Measurements from ENCODE around the gene CLSTN1. TPM values are rescaled to one million over a fixed set of nuclear protein-coding genes. Genes with fewer than 3 reads are reported as not detected.

Gene CLSTN1
- total RNA-seq, 3 donors from 2014 or later (not counting 1 experiment from before 2014, with no cell fraction given): 83.1 to 114 (median 94.5) TPM

DNA sequence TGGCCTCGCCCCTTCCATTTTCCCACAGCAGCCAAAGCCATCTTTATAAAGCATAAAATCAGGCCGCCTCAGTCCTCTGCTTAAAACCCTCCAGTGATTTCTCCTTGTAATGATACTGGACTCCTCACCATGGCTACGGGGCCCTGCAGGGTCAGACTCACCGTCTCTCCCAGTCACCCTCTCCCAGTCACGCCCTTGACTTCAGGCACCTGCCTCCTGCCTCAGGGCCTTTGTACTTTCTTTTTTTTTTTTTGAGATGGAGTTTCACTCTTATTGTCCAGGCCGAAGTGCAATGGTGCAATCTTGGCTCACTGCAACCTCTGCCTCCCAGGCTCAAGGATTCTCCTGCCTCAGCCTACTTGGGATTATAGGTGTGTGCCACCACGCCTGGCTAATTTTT is 124.4 kb downstream of the CLSTN1 start:
- ATAC-seq (no peak), DNase-seq (no peak)
- H3K36me3 ChIP-seq (ENCODE audit: control insufficient read depth, insufficient read depth, low read length): peaks cover 18% of the 10 kb centered on the region
- Mint-ChIP-seq H3K27ac (peak overlapping the region; percentile 67 to 81), H3K27me3 (ENCODE audit: low read depth in 2 of 2) (no peaks in the 10 kb centered on the region), H3K9me3 (no peaks in the 10 kb centered on the region), H3K36me3 (peaks cover 8% of the 10 kb centered on the region), H3K4me1 (peaks cover 46 to 58% of the 10 kb centered on the region in 2 donors), H3K4me3 (no peak overlapping the region)
- no peak overlapping the region for H3K4me3 ChIP-seq (ENCODE audit: low read length)
- H3K9me3 ChIP-seq (ENCODE audit: control insufficient read depth, insufficient read depth, low read length): no peaks in the 10 kb centered on the region
- 88% methylated on average over 7 of the region's 7 CpGs for WGBS (ENCODE audit: insufficient coverage)
- TF ChIP-seq CTCF (IDR thresholded peaks at IDR 0.05): no peak
- H3K4me1 ChIP-seq (ENCODE audit: control insufficient read depth, insufficient read depth, low read length): peaks cover 35% of the 10 kb centered on the region
- no peaks in the 10 kb centered on the region for H3K27me3 ChIP-seq (ENCODE audit: control insufficient read depth, insufficient read depth, low read length)
- intact Hi-C loops (cut with micrococcal nuclease): no loop called here
- H3K27ac ChIP-seq (ENCODE audit: low read length): no peak overlapping the region

GRCh38 chr1:9696793-9697192 is 127.0 kb downstream of the CLSTN1 start:
- H3K27ac ChIP-seq (ENCODE audit: low read length): no peak overlapping the region

DNA sequence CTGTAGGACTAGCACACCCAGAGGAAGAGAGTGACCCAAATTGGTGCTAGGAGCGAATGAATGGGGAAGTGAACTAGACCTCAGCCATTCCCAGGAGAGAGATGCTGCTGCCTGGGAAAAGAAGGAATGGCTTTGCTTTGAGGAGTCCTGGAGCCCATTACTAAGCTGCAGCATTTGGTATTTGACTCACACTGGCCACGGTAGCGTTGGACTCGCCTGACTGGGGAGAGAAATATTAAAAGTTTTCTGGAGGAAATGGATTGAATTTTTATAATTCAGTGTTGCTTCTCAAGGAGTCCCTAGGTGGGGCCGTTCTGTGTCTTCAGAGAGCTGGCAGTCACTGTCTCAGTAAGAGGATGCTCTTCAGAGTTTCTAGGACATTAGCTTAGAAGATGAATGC is 132.1 kb downstream of the CLSTN1 start:
- DNase-seq: no peak
- no peaks in the 10 kb centered on the region for H3K9me3 Mint-ChIP-seq
- H3K4me1 ChIP-seq (ENCODE audit: control insufficient read depth, insufficient read depth, low read length): peaks cover 57% of the 10 kb centered on the region
- TF ChIP-seq CTCF (IDR thresholded peaks at IDR 0.05): no peak
- no peaks in the 10 kb centered on the region for H3K27me3 ChIP-seq (ENCODE audit: control insufficient read depth, insufficient read depth, low read length)
- H3K9me3 ChIP-seq (ENCODE audit: control insufficient read depth, insufficient read depth, low read length): no peaks in the 10 kb centered on the region
- H3K27ac Mint-ChIP-seq: peak overlapping the region; percentile 76 to 88
- peaks cover 60 to 73% of the 10 kb centered on the region in 2 donors for H3K4me1 Mint-ChIP-seq
- peaks cover 8% of the 10 kb centered on the region for H3K36me3 Mint-ChIP-seq
- H3K36me3 ChIP-seq (ENCODE audit: control insufficient read depth, insufficient read depth, low read length): peaks cover 18% of the 10 kb centered on the region
- H3K4me3 ChIP-seq (ENCODE audit: low read length): no peak overlapping the region
- peak overlapping the region; percentile 92 for H3K4me3 Mint-ChIP-seq
- H3K27ac ChIP-seq (ENCODE audit: low read length): no peak overlapping the region
- ATAC-seq: no peak
- 75% methylated on average over 5 of the region's 5 CpGs for WGBS (ENCODE audit: insufficient coverage)
- no peaks in the 10 kb centered on the region for H3K27me3 Mint-ChIP-seq (ENCODE audit: low read depth in 2 of 2)
- intact Hi-C loops (cut with micrococcal nuclease): no loop called here

More at GRCh38 chr1:9696793-9697192, 127.0 kb downstream of the CLSTN1 start:
- no peaks in the 10 kb centered on the region for H3K27me3 Mint-ChIP-seq (ENCODE audit: low read depth in 2 of 2)
- no peak for TF ChIP-seq CTCF (IDR thresholded peaks at IDR 0.05)
- ATAC-seq (no peak), DNase-seq (no peak)
- intact Hi-C loops (cut with micrococcal nuclease): no loop called here
- no peak overlapping the region for H3K4me3 ChIP-seq (ENCODE audit: low read length)
- H3K36me3 Mint-ChIP-seq: peaks cover 8% of the 10 kb centered on the region
- peak overlapping the region; percentile 43 to 67 for H3K27ac Mint-ChIP-seq
- H3K4me1 ChIP-seq (ENCODE audit: control insufficient read depth, insufficient read depth, low read length): peaks cover 22% of the 10 kb centered on the region
- H3K9me3 ChIP-seq (ENCODE audit: control insufficient read depth, insufficient read depth, low read length): no peaks in the 10 kb centered on the region
- H3K4me3 Mint-ChIP-seq: no peak overlapping the region
- H3K36me3 ChIP-seq (ENCODE audit: control insufficient read depth, insufficient read depth, low read length): peaks cover 29% of the 10 kb centered on the region
- 94% methylated on average over 2 of the region's 2 CpGs for WGBS (ENCODE audit: insufficient coverage)
- no peaks in the 10 kb centered on the region for H3K27me3 ChIP-seq (ENCODE audit: control insufficient read depth, insufficient read depth, low read length)
- H3K4me1 Mint-ChIP-seq: peaks cover 36 to 54% of the 10 kb centered on the region in 2 donors
- no peaks in the 10 kb centered on the region for H3K9me3 Mint-ChIP-seq

GRCh38 chr1:9691108-9691445 is 132.7 kb downstream of the CLSTN1 start:
- H3K9me3 ChIP-seq (ENCODE audit: control insufficient read depth, insufficient read depth, low read length): no peaks in the 10 kb centered on the region
- H3K27me3 ChIP-seq (ENCODE audit: control insufficient read depth, insufficient read depth, low read length): no peaks in the 10 kb centered on the region
- H3K27ac ChIP-seq (ENCODE audit: low read length): no peak overlapping the region
- peak overlapping the region; percentile 92 for H3K4me3 Mint-ChIP-seq
- intact Hi-C loops (cut with micrococcal nuclease): no loop called here
- no peaks in the 10 kb centered on the region for H3K27me3 Mint-ChIP-seq (ENCODE audit: low read depth in 2 of 2)
- H3K4me3 ChIP-seq (ENCODE audit: low read length): no peak overlapping the region
- H3K4me1 Mint-ChIP-seq: peaks cover 64 to 72% of the 10 kb centered on the region in 2 donors
- no peak for TF ChIP-seq CTCF (IDR thresholded peaks at IDR 0.05)
- H3K27ac Mint-ChIP-seq: peak overlapping the region; percentile 76 to 88
- peaks cover 63% of the 10 kb centered on the region for H3K4me1 ChIP-seq (ENCODE audit: control insufficient read depth, insufficient read depth, low read length)
- 79% methylated on average over 5 of the region's 6 CpGs for WGBS (ENCODE audit: insufficient coverage)
- peaks cover 8% of the 10 kb centered on the region for H3K36me3 Mint-ChIP-seq
- ATAC-seq: no peak
- peaks cover 18% of the 10 kb centered on the region for H3K36me3 ChIP-seq (ENCODE audit: control insufficient read depth, insufficient read depth, low read length)
- DNase-seq: peak in 1 of 2 donors; percentile 52
- no peaks in the 10 kb centered on the region for H3K9me3 Mint-ChIP-seq

Data from natural killer cell (primary cell).